Measurements from ENCODE around the gene POP4. TPM values are rescaled to one million over a fixed set of nuclear protein-coding genes. Genes with fewer than 3 reads are reported as not detected.

Gene POP4
- total and polyA plus RNA-seq, 2 of the 8 experiments (the other 6 are each of a cell fraction or from before 2014, with no cell fraction given), result 29.1 to 41.5 TPM

- CTCF ChIA-PET (ENCODE audit: partially characterized antibody), result interaction anchor here (0.8 to 1.6 kb wide), 3 partner anchors 20 to 62 kb away, joined by 3 to 4 read pairs (median 3); no protein-coding TSS in a partner anchor
- H3K27me3 ChIP-seq (replicated peaks in 1 of 4; ENCODE audit: control insufficient read depth in 3 of 4, extremely low read depth in 1 of 4, insufficient read depth in 3 of 4, low read length in 3 of 4), result peaks cover 0 to 4% (median 1%) of the 10 kb centered on the region in 4 experiments; a peak in 5 of 7 replicates
- H2BK120ac ChIP-seq (replicated peaks; ENCODE audit: low read depth, low read length), result no peak overlapping the region
Observed at GRCh38 chr19:29591670-29592069, 14.4 kb upstream of the POP4 start.

More at GRCh38 chr19:29591670-29592069, 14.4 kb upstream of the POP4 start:
- no peak overlapping the region for H4K8ac ChIP-seq (ENCODE audit: extremely low read depth, insufficient read depth, low read length)
- no peak overlapping the region for H2BK12ac ChIP-seq (ENCODE audit: low read depth, low read length)
- POLR2A ChIA-PET (ENCODE audit: partially characterized antibody), result interaction anchor here (1.5 kb wide), 1 partner anchor 9 kb away, joined by 3 read pairs; no protein-coding TSS in a partner anchor
- no peak overlapping the region for H3K56ac ChIP-seq (replicated peaks; ENCODE audit: insufficient read length, low read depth, low read length)
- H3K79me1 ChIP-seq (ENCODE audit: low read depth, low read length), result no peaks in the 10 kb centered on the region
- no peaks in the 10 kb centered on the region for H3K23me2 ChIP-seq (ENCODE audit: low read depth, low read length)
- peaks cover 0 to 2% of the 10 kb centered on the region in 2 experiments for H4K20me1 ChIP-seq (replicated peaks in 1 of 2; ENCODE audit: control insufficient read depth in 1 of 2, insufficient read depth in 2 of 2, low read length in 2 of 2)
- no peaks in the 10 kb centered on the region for H3K9me3 ChIP-seq (ENCODE audit: insufficient read depth in 2 of 2, low read depth in 1 of 2, low read length in 1 of 2)
- H3K4me3 ChIP-seq (ENCODE audit: extremely low read depth in 1 of 4, insufficient read depth in 2 of 4, low read depth in 3 of 4, low read length in 4 of 4), result no peak overlapping the region
- H2BK5ac ChIP-seq (ENCODE audit: low read depth, low read length), result no peak overlapping the region
- WGBS, 2 experiments (ENCODE audit: extremely low coverage in 1 of 2, insufficient coverage in 1 of 2, insufficient read length in 1 of 2, insufficient replicate concordance in 2 of 2, low coverage in 1 of 2, low lambda C conversion rate in 2 of 2, missing lambda C conversion rate in 1 of 2), result 97% methylated on average over 3 of the region's 3 CpGs; no CpG with 5 or more reads in 1 of the 2 experiments
- DNase-seq (ENCODE audit: low read depth in 1 of 2, low spot score in 2 of 2) (no peak), FAIRE-seq (no peak)
- peaks cover 3 to 10% (median 9%) of the 10 kb centered on the region in 4 experiments; a peak in 6 of 7 replicates for H3K4me1 ChIP-seq (replicated peaks in 1 of 4; ENCODE audit: control insufficient read depth in 3 of 4, insufficient read depth in 4 of 4, low read length in 3 of 4)
- TF ChIP-seq SP2 (IDR thresholded peaks at IDR 0.05; ENCODE audit: low read length) (no peak), JUND (IDR thresholded peaks at IDR 0.05; ENCODE audit: low read length) (no peak), POLR2AphosphoS5 (IDR thresholded peaks at IDR 0.05; ENCODE audit: low read depth, low read length) (no peak), SAP30 (IDR thresholded peaks at IDR 0.05; ENCODE audit: insufficient read depth, insufficient replicate concordance, low read length) (no peak), TBP (IDR thresholded peaks at IDR 0.05; ENCODE audit: low read depth, low read length) (no peak), SP4 (IDR thresholded peaks at IDR 0.05; ENCODE audit: low read length) (no peak)
- no peak overlapping the region for H4K91ac ChIP-seq (replicated peaks; ENCODE audit: insufficient read length, low read length)
- H2AFZ ChIP-seq (ENCODE audit: low read length), result no peak overlapping the region
- H3K79me2 ChIP-seq (ENCODE audit: control insufficient read depth in 1 of 2, insufficient read depth in 2 of 2, low read length in 2 of 2), result no peaks in the 10 kb centered on the region
- 0 out of 2 replicates have a peak overlapping the region, but pooled peaks have one; percentile 67 for H2BK15ac ChIP-seq (ENCODE audit: low read length)
- no peak overlapping the region for H3K18ac ChIP-seq (ENCODE audit: extremely low read depth, low read length)
- no peak overlapping the region for H3K27ac ChIP-seq (ENCODE audit: low read depth, low read length)
- no peak overlapping the region for H3K9ac ChIP-seq (replicated peaks in 1 of 4; ENCODE audit: extremely low read depth in 1 of 4, low read depth in 3 of 4, low read length in 3 of 4)
- H2AK5ac ChIP-seq (ENCODE audit: low read depth, low read length), result no peak overlapping the region
- H3K36me3 ChIP-seq (ENCODE audit: control insufficient read depth in 2 of 4, insufficient read depth in 4 of 4, low read length in 3 of 4), result no peaks in the 10 kb centered on the region
- H3K14ac ChIP-seq (ENCODE audit: insufficient read length), result no peak overlapping the region
- H2BK20ac ChIP-seq (ENCODE audit: low read length), result no peak overlapping the region
- H3K23ac ChIP-seq (ENCODE audit: insufficient read length), result no peak overlapping the region
- no peak overlapping the region for H3K4me2 ChIP-seq (ENCODE audit: insufficient read depth in 1 of 2, low read depth in 2 of 2, low read length in 2 of 2)
- no peak overlapping the region for H4K5ac ChIP-seq (ENCODE audit: insufficient read length, low read depth, low read length)
- H3K4ac ChIP-seq (replicated peaks; ENCODE audit: insufficient read length, low read depth, low read length), result no peak overlapping the region
